Stimulated activated naive CD8-positive, alpha-beta T cell treated with anti-CD3 and anti-CD28 coated beads, Interleukin-15, Interleukin-2, amounts not matched to agents 100 ng/mL and 50 ng/mL, for 24 hours (primary cell): ENCODE data around the gene CCT8.
"Not testable (repeated sequence)": the region's sequence is repeated elsewhere in the genome, so short reads cannot be mapped to it uniquely, and the experiment has no call there.

Source experiments
- H3K27ac Mint-ChIP-seq: one replicate; pipeline ENCODE4 v1.8.0; 2021; ENCODE audit warnings: mild to moderate bottlenecking, mixed read lengths
- H3K27me3 Mint-ChIP-seq: one replicate; pipeline ENCODE4 v1.8.0; 2021; ENCODE audit warnings: mixed read lengths
- H3K36me3 Mint-ChIP-seq: one replicate; pipeline ENCODE4 v1.8.0; 2021; ENCODE audit warnings: low read depth, mixed read lengths
- H3K4me1 Mint-ChIP-seq: one replicate; pipeline ENCODE4 v1.8.0; 2021; ENCODE audit warnings: low read depth, mixed read lengths
- H3K4me3 Mint-ChIP-seq: one replicate; pipeline ENCODE4 v1.8.0; 2021; ENCODE audit warnings: mild to moderate bottlenecking, mixed read lengths
- H3K9me3 Mint-ChIP-seq: one replicate; pipeline ENCODE4 v1.8.0; 2021; ENCODE audit warnings: mixed read lengths

The CCT8 gene

DNA sequence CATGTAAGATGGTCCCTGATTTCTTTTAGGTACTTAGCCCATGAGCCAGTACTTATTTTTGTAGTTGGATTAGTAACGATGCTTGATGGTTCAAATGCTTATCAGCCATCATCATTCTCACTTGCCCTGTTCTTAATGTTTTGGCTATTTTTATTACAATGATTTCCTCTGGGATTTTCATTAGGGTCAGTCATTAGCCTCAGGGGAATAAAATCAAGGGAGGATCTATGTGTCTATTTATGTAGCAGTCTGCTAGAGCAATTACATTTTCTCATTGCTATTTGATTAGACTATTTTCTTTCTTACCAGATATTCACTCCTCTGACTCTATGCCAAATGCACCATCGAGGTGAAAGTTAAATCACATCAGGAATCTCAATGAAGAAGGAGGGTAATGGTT lies 10.9 kb upstream of the CCT8 start:
- H3K27me3 Mint-ChIP-seq: no peaks in the 10 kb centered on the region
- no peak overlapping the region for H3K4me3 Mint-ChIP-seq
- no peak overlapping the region for H3K27ac Mint-ChIP-seq
- H3K9me3 Mint-ChIP-seq: no peaks in the 10 kb centered on the region
- H3K36me3 Mint-ChIP-seq: no peaks in the 10 kb centered on the region
- H3K4me1 Mint-ChIP-seq: peaks cover 36% of the 10 kb centered on the region

DNA sequence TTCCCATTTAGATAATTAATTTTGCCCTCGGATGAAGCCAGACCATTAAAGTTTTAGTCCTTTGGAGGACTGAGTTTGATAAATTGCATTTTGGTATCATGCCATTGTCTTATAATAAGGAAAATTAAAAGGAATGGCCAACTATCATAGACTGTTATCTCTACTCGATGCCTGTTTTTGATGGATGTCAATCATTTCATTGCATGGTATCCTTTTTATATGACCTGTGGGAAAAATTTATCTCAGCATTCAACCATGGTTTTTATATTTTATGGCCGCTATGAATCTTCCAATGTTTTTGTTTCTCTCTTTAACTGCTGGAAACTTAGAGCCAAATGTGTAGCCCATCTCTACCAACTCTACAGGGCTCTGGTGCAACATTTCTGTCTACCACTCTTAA lies 9.9 kb upstream of the CCT8 start:
- Mint-ChIP-seq H3K36me3 (no peaks in the 10 kb centered on the region), H3K9me3 (no peaks in the 10 kb centered on the region), H3K27ac (no peak overlapping the region), H3K4me1 (peaks cover 46% of the 10 kb centered on the region), H3K27me3 (no peaks in the 10 kb centered on the region), H3K4me3 (no peak overlapping the region)

DNA sequence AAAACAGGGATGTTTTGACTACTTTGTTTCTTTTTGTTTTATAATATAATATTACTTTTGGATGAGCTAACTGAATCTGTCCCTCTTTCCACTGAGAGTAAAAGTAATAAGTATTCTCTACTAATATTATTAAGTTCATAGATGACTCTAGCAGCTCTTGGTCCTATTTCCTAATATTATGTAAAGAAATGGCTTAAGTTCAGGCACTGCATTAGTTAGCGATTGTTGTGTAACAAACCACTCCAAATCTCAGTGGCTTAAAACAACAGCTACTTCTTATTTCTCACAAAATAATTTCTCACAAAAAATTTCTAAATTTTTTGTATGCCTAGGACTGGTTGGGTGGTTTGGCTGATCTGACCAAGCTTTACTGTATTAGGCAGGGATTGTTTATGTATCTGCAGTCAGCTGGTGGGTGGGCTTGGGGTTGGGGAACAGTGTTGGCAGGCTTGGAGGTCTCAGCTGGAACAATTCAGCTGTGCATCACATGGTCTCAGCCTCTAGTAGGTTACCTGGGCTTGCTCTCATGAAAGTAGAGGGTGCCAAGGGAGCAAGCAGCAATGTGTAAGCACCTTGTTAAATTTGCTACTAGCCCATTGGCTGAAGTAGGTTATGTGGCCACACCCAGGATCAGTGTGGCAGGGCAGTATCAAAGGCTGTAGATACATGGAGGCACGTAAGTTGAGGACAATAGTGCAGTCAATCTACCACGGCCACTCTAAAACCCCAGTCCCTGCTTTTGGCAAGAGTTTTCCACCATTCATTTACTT lies 8.8 kb upstream of the CCT8 start:
- Mint-ChIP-seq H3K9me3 (no peaks in the 10 kb centered on the region), H3K27me3 (no peaks in the 10 kb centered on the region), H3K36me3 (no peaks in the 10 kb centered on the region), H3K27ac (peak overlapping the region; percentile 16), H3K4me1 (peaks cover 55% of the 10 kb centered on the region), H3K4me3 (no peak overlapping the region)

DNA sequence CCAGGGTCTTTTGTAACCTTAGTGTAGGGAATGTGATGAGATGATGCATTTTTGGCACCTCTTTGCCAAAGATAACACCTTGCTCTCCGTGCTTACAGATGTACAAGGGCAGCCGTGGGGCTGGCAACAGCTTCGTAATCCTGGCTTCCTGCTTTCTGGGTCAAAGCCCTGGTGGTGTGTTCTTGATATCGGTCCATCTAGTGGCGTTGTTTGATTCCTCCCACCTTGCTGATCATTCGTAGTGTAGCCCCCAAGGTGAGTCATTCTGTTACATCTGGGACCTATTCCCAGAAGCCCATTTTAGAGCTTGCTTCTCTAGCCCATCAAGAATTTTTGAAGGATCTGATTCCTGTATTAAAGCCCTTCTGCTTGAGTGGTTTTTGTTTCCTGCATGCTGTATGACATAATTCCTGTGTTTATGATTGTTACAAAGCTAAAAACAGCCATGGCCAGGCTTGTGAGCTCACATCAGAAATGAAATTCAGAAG lies 7.0 kb upstream of the CCT8 start:
- peaks cover 69% of the 10 kb centered on the region for H3K4me1 Mint-ChIP-seq

DNA sequence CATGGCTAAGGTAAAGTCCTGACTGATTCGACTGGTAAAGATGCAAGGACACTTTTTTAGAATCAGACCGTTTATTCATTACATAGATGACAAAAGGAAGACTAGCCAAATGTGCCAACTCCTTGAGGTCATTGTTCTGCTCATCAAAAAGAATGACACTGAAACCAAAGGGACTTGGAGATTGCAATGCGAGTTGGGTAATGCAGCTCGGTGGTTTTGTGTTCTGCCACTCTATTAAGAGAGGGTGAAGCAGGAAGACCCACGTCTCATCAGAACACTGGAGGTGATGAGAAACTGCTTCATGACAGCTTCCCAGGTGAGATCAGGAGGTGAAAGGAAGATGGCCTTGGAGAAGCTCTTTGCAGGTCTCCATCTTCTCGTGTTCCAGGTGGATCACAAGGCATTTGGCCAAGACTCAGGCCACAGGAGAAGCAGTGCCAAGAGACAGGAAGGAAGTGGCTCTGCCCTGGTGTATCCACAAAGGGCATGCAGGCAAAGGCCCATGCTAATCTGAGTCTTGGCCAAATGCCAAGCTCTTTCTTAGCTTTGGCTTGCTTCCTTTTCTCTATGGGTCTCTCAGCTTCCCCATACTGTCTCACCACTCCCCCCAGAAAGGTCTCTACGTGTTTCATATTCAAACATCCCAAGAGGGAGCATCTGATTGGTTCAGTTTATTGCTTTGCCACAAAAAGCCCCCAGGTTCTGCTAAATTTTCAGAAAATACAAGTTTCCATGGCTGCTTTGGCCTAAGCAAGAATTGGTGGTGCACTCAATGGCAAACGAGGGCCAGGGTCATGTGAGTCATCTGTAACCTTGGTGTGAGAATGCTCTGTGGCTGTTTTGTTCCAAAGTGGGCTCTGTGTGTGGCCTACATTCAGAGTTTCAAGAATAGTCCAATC lies 5.7 kb upstream of the CCT8 start:
- Mint-ChIP-seq H3K27me3 (no peaks in the 10 kb centered on the region), H3K4me3 (peak overlapping the region; percentile 89), H3K4me1 (peaks cover 78% of the 10 kb centered on the region), H3K27ac (peak overlapping the region; percentile 88), H3K36me3 (no peaks in the 10 kb centered on the region), H3K9me3 (no peaks in the 10 kb centered on the region)

More for the DNA sequence above, 7.0 kb upstream of the CCT8 start:
- H3K36me3 Mint-ChIP-seq: no peaks in the 10 kb centered on the region
- H3K9me3 Mint-ChIP-seq: no peaks in the 10 kb centered on the region
- H3K27ac Mint-ChIP-seq: peak overlapping the region; percentile 88
- peak overlapping the region; percentile 80 for H3K4me3 Mint-ChIP-seq
- no peaks in the 10 kb centered on the region for H3K27me3 Mint-ChIP-seq

DNA sequence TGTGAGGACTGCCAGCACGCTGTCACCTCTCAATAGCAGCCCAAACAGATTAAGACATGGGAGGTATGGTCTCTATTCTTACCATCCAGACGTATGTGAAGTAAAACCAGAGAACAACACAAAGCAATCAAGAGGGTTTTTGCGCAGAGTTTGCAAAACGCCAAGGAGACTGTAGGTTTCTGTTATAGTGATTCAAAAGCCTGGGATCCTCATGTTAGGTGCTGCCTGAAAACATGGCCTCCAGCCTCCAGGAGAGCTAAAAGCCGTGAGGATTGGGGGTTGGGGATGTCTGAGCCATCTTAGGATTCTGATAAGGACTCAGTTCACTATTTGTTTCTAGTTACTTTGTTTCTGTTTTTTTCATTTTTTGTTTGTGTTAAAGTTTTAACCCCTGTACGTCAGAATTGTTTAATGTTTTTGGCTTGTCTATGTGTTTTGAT lies 4.2 kb upstream of the CCT8 start:
- H3K36me3 Mint-ChIP-seq: peaks cover 9% of the 10 kb centered on the region
- H3K4me1 Mint-ChIP-seq: peaks cover 82% of the 10 kb centered on the region
- H3K27ac Mint-ChIP-seq: peak overlapping the region; percentile 95
- no peaks in the 10 kb centered on the region for H3K27me3 Mint-ChIP-seq
- H3K9me3 Mint-ChIP-seq: no peaks in the 10 kb centered on the region
- peak overlapping the region; percentile 89 for H3K4me3 Mint-ChIP-seq

DNA sequence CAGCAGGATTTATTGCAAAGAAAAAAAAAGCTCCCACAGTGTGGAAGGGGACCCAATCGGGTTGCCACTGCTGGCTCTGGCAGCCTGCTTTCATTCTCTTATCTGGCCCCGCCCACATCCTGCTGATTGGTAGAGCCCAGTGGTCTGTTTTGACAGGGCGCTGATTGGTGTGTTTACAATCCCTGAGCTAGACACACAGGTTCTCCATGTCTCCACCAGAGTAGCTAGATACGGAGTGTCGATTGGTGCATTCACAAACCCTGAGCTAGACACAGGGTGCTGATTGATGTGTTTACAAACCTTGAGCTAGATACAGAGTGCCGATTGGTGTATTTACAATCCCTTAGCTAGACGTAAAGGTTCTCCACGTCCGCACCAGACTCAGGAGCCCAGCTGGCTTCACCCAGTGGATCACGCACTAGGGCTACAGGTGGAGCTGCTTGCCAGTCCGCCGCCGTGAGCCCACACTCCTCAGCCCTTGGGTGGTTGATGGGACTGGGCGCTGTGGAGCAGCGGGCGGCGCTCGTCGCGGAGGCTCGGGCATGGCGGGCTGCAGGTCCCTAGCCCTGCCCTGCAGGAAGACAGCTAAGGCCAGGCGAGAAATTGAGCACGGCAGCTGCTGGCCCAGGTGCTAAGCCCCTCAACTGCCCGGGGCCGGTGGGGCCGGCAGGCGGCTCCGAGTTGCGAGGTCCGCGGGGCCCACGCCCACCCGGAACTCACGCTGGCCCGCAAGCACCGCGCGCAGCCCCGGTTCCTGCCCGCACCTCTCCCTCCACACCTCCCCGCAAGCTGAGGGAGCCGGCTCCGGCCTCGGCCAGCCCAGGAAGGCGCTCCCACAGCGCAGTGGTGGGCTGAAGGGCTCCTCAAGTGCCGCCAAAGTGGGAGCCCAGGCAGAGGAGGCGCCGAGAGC lies 3.5 kb upstream of the CCT8 start:
- Mint-ChIP-seq H3K27ac (peak overlapping the region; percentile 95), H3K4me1 (peaks cover 85% of the 10 kb centered on the region), H3K4me3 (peak overlapping the region; percentile 89), H3K36me3 (peaks cover 16% of the 10 kb centered on the region)
- not testable (repeated sequence) for H3K27me3 Mint-ChIP-seq, H3K9me3 Mint-ChIP-seq

DNA sequence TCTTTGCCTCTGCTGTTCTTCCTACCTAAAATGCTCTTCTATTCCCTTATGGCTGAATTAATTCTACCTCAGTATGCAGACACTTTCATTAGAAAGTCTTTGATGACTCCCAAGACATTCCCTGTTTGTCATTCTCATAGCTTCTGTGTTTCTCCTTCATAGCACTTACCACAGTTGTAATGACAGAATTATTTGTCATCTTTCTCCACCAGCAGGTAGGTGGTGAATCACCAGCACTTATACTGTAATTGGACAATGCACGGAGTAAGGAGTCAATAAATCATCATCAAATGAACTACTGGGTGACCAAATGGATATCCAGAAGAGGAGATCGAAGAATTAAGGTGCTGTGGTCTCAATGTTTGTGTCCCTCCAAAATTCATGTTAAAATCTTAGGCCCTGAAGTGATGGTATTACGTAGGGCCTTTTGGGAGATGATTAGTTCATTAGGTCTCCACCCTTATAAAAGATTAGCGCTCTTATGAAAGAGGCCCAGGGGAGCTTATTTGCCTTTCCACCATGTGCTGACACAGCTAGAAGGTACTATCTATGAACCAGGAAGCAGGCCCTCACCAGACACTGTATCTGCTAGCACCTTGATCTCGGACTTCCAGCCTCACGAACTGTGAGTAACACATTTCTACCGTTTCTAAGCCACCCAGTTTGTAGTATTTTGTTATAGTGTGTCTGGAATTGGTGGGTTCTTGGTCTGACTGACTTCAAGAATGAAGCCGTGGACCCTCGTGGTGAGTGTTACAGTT lies 2.4 kb upstream of the CCT8 start:
- Mint-ChIP-seq H3K4me3 (peak overlapping the region; percentile 83), H3K27ac (peak overlapping the region; percentile 94), H3K9me3 (no peaks in the 10 kb centered on the region), H3K4me1 (peaks cover 87% of the 10 kb centered on the region), H3K27me3 (no peaks in the 10 kb centered on the region), H3K36me3 (peaks cover 22% of the 10 kb centered on the region)

DNA sequence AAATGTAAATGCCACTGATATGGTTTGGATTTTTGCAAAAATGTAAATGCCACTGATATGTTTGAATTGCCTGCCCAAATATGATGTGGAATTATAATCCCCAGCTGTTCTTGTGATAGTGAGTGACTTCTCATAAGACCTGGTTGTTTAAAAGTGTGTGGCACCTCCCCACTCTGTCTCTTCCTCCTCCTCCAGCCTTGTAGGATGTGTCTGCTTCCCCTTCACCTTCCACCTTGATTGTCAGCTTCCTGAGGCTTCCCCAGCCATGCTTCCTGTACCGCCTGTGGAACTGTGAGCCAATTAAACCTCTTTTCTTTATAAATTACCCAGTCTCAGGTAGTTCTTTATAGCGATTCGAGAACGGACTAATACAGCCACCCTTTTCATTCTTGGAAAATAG lies 1.3 kb upstream of the CCT8 start:
- H3K27me3 Mint-ChIP-seq: no peaks in the 10 kb centered on the region
- H3K36me3 Mint-ChIP-seq: peaks cover 26% of the 10 kb centered on the region
- peak overlapping the region; percentile 41 for H3K4me3 Mint-ChIP-seq
- H3K27ac Mint-ChIP-seq: peak overlapping the region; percentile 82
- H3K4me1 Mint-ChIP-seq: peaks cover 85% of the 10 kb centered on the region
- no peaks in the 10 kb centered on the region for H3K9me3 Mint-ChIP-seq

DNA sequence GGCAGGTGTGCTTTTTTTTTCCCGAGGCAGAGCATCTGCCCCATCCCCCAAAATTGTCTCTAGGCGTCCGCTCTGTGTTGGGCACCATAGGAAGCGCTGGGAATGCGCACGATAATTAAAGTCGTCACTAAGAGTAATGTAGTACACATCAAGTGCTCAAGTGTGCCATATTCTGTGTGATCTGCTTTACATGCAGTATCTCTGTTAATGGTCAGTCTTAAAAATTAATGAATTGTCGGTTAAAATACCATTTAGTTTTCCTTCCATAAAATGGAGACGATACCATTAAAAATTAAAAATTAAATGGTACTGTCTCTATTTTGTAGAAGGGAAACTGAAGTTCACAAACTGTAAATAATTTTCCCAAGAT lies 544 bp upstream of the CCT8 start:
- Mint-ChIP-seq H3K27ac (peak overlapping the region; percentile 100), H3K9me3 (no peaks in the 10 kb centered on the region), H3K27me3 (no peaks in the 10 kb centered on the region), H3K36me3 (peaks cover 34% of the 10 kb centered on the region), H3K4me3 (peak overlapping the region; percentile 100), H3K4me1 (peaks cover 83% of the 10 kb centered on the region)

DNA sequence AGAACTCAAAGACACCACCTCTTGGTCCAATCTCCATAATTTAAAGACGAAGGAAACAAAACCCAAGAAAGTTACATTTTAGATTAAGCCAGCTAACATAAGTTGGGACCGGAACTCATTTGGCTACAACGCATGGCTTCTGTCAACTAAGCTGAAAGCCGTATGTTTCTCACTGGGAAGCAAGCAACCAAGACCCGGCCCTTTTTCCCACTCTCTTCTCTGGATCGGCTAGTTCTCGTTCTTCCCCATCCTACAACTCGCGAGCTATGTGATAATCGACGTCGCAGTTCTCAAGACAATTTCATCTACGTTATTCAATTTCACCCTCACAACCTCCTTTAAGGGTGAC lies 601 bp downstream of the CCT8 start:
- peaks cover 42% of the 10 kb centered on the region for H3K36me3 Mint-ChIP-seq
- H3K27me3 Mint-ChIP-seq: no peaks in the 10 kb centered on the region
- H3K4me3 Mint-ChIP-seq: peak overlapping the region; percentile 100
- H3K27ac Mint-ChIP-seq: peak overlapping the region; percentile 100
- peaks cover 75% of the 10 kb centered on the region for H3K4me1 Mint-ChIP-seq
- no peaks in the 10 kb centered on the region for H3K9me3 Mint-ChIP-seq

DNA sequence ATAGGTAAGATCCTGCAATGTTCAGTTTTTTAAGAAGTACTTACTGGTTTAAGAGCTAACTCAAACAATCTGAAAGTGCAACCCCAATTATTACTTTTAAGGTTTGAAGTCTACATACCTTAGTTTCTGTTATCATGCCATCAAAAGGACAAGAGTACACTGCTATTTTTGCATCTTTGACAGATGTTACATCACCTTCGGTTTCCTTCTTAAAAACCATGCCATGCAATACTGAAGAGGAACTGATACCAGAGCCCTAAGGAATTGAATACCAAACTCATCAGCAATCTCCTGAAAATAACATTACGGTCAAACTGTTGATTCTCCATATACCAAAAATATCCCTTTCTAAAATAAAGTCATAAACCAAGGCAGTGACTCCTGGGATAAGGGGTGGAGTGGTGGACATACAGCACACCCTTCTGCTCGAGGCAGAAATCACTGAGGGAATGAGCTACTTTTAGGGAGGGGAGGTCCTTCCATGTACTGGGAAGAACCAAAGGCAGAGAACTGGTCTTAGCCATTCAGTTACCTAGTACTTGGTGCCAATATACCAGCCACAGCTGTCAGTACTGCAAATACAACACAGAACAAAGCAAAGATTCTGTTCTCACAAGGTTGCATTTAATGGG lies 8.5 kb downstream of the CCT8 start:
- peaks cover 12% of the 10 kb centered on the region for H3K4me1 Mint-ChIP-seq
- H3K27ac Mint-ChIP-seq: no peak overlapping the region
- no peaks in the 10 kb centered on the region for H3K27me3 Mint-ChIP-seq
- peaks cover 83% of the 10 kb centered on the region for H3K36me3 Mint-ChIP-seq
- H3K9me3 Mint-ChIP-seq: no peaks in the 10 kb centered on the region
- no peak overlapping the region for H3K4me3 Mint-ChIP-seq

DNA sequence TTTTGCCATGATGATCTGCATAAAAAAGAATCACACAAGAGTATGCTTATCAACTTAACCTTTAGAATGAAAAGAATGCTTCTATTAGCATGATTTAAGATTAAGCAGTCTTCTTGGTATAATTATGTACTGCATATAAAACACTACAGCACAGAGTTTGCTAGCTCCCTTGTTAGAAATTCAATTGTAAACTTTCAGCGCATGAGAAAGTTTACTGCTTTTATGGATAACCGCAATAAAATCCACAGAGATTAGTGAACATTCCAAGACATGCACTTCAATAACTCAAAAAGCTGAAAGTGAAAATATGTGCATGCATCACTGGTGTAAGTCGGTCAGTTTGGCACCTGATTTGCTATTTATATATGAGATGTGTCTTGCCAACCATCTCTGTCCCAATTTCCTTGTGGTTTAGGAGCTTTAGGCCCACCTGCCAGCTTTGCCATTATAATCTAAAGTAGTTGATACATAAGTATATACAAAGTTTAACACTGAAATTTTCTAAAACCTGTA lies 16.9 kb downstream of the CCT8 start:
- peaks cover 46% of the 10 kb centered on the region for H3K36me3 Mint-ChIP-seq
- H3K4me3 Mint-ChIP-seq: no peak overlapping the region
- H3K9me3 Mint-ChIP-seq: no peaks in the 10 kb centered on the region
- H3K27ac Mint-ChIP-seq: peak overlapping the region; percentile 21
- no peaks in the 10 kb centered on the region for H3K27me3 Mint-ChIP-seq
- H3K4me1 Mint-ChIP-seq: no peaks in the 10 kb centered on the region
